Esophagus muscularis mucosa (tissue), 4 donors: Measurements from ENCODE around the gene SLC35F3. TPM values are rescaled to one million over a fixed set of nuclear protein-coding genes. Genes with fewer than 3 reads are reported as not detected.
A peak's percentile ranks its signal among the peaks of the same experiment; 100 is the strongest.

Source experiments
- DNase-seq: peaks from one replicate; pipeline ENCODE4 v3.0.0-alpha.2; 2017; ENCODE audit errors: extremely low spot score
- H3K27ac ChIP-seq, 4 donors: fragments of 200-600 bp; sonication (generic); replicated peaks in 1 of 4; 1 replicate in 3 of 4; 2 replicates in 1 of 4; pipeline ENCODE4 v1.5.1; 2016 to 2019; ENCODE audit warnings: mild to moderate bottlenecking in 1 of 4
- H3K27me3 ChIP-seq, 4 donors: fragments of 200-600 bp; sonication (generic); one replicate each; pipeline versions ENCODE4 v1.5.1 to v1.6.0; 2016 to 2019
- H3K36me3 ChIP-seq, 4 donors: fragments of 200-600 bp; sonication (generic); one replicate each; pipeline ENCODE4 v1.5.1; 2016 to 2019
- H3K4me1 ChIP-seq, 4 donors: fragments of 200-600 bp; sonication (generic); one replicate each; pipeline ENCODE4 v1.5.1; 2016 to 2019
- H3K4me3 ChIP-seq, 4 donors: fragments of 200-600 bp; sonication (generic); 1 replicate in 2 of 4; 2 replicates in 2 of 4; pipeline ENCODE4 v1.5.1; 2016 to 2019; ENCODE audit warnings: mild to moderate bottlenecking in 4 of 4, moderate library complexity in 1 of 4
- H3K9me3 ChIP-seq, 4 donors: fragments of 200-600 bp; sonication (generic); 1 replicate in 3 of 4; 2 replicates in 1 of 4; pipeline ENCODE4 v1.5.1; 2016 to 2019
- CTCF ChIP-seq, 3 experiments: fragments of 200-600 bp in 2 of 3; fragments of 450-650 bp in 1 of 3; sonication (generic) in 2 of 3; IDR thresholded peaks; one replicate each; pipeline ENCODE4 v1.5.1; 2017 to 2019; ENCODE audit warnings: antibody characterized with exemption in 3 of 3, mild to moderate bottlenecking in 2 of 3, moderate library complexity in 1 of 3
- EP300 ChIP-seq: sonication (generic); formaldehyde crosslinking; IDR thresholded peaks from one replicate; pipeline ENCODE4 v1.6.1; 2017; ENCODE audit warnings: antibody characterized with exemption
- POLR2A ChIP-seq: fragments of 450-650 bp; IDR thresholded peaks from one replicate; pipeline ENCODE4 v1.6.1; 2017; ENCODE audit warnings: antibody characterized with exemption, moderate library complexity, mild to moderate bottlenecking, low read depth
- POLR2AphosphoS5 ChIP-seq, 2 donors: sonication (generic); formaldehyde crosslinking; IDR thresholded peaks; one replicate each; pipeline ENCODE4 v1.6.1; 2017; ENCODE audit warnings: antibody characterized with exemption in 2 of 2
- WGBS: methylation state at CpG from one replicate; pipeline ENCODE4 v1.1.5; 2018; 5-methylcytosine and 5-hydroxymethylcytosine counted together
- intact Hi-C: fragments of 100-400 bp; cut with DNase I; formaldehyde crosslinking; loops from one replicate; pipeline ENCODE4 v1.15.1; 2023
- total RNA-seq, 4 donors: library from RNA; depleted of rRNA; stranded (reverse); fragments of >200 nt; gene quantifications; one replicate each; pipeline versions ENCODE4 v1.1.0 to v1.2.1, GENCODE V29; 2016

The SLC35F3 gene
- total RNA-seq, 4 donors from 2014 or later: 0.34 TPM; not detected in 3

GRCh38 chr1:234162661-234163060 is 258.2 kb downstream of the SLC35F3 start:
- H3K27me3 ChIP-seq: peaks cover 0 to 27% (median 0%) of the 10 kb centered on the region in 4 donors
- H3K27ac ChIP-seq: no peak overlapping the region
- H3K36me3 ChIP-seq: no peaks in the 10 kb centered on the region
- H3K4me1 ChIP-seq: no peaks in the 10 kb centered on the region
- TF ChIP-seq CTCF (IDR thresholded peaks at IDR 0.05): no peak
- no peak for TF ChIP-seq POLR2A
- TF ChIP-seq EP300: no peak
- no peak for TF ChIP-seq POLR2AphosphoS5 (IDR thresholded peaks at IDR 0.05)
- DNase-seq: no peak
- intact Hi-C loops: no loop called here
- H3K4me3 ChIP-seq: no peak overlapping the region
- no peaks in the 10 kb centered on the region for H3K9me3 ChIP-seq

- Histone ChIP-seq H3K4me1 (no peaks in the 10 kb centered on the region), H3K4me3 (no peak overlapping the region), H3K27ac (no peak overlapping the region), H3K36me3 (no peaks in the 10 kb centered on the region), H3K27me3 (peaks cover 0 to 27% (median 0%) of the 10 kb centered on the region in 4 donors), H3K9me3 (no peaks in the 10 kb centered on the region)
- TF ChIP-seq CTCF (IDR thresholded peaks at IDR 0.05) (no peak), POLR2AphosphoS5 (IDR thresholded peaks at IDR 0.05) (no peak), EP300 (no peak), POLR2A (no peak)
- 47% methylated on average over 6 of the region's 6 CpGs for WGBS
- intact Hi-C loops: no loop called here
- DNase-seq: peak; percentile 81
Measured at GRCh38 chr1:234163267-234163919, 258.9 kb downstream of the SLC35F3 start.

- Histone ChIP-seq H3K4me1 (no peaks in the 10 kb centered on the region), H3K36me3 (no peaks in the 10 kb centered on the region), H3K9me3 (no peaks in the 10 kb centered on the region), H3K27me3 (peaks cover 0 to 28% (median 0%) of the 10 kb centered on the region in 4 donors), H3K27ac (no peak overlapping the region), H3K4me3 (no peak overlapping the region)
- intact Hi-C loops: no loop called here
- TF ChIP-seq POLR2AphosphoS5 (IDR thresholded peaks at IDR 0.05): no peak
- no peak for TF ChIP-seq CTCF (IDR thresholded peaks at IDR 0.05)
- TF ChIP-seq POLR2A: no peak
- no peak for TF ChIP-seq EP300
- peak; percentile 81 for DNase-seq
- 42% methylated on average over 5 of the region's 5 CpGs for WGBS
Measured at GRCh38 chr1:234164098-234164709, 259.7 kb downstream of the SLC35F3 start.

GRCh38 chr1:234168061-234168724 is 263.7 kb downstream of the SLC35F3 start:
- intact Hi-C loops: no loop called here
- 66% methylated on average over 6 of the region's 7 CpGs for WGBS
- Histone ChIP-seq H3K27me3 (peaks cover 0 to 34% (median 0%) of the 10 kb centered on the region in 4 donors), H3K4me3 (no peak overlapping the region), H3K9me3 (no peaks in the 10 kb centered on the region), H3K36me3 (no peaks in the 10 kb centered on the region), H3K4me1 (no peaks in the 10 kb centered on the region), H3K27ac (no peak overlapping the region)
- no peak for TF ChIP-seq CTCF (IDR thresholded peaks at IDR 0.05)
- peak; percentile 90 for DNase-seq
